ENCODE data around the gene EXOC3L4. TPM values are rescaled to one million over a fixed set of nuclear protein-coding genes. Genes with fewer than 3 reads are reported as not detected.
A peak's percentile ranks its signal among the peaks of the same experiment; 100 is the strongest.
"Not testable (repeated sequence)": the region's sequence is repeated elsewhere in the genome, so short reads cannot be mapped to it uniquely, and the experiment has no call there.

Gene EXOC3L4
- total RNA-seq (under 1 TPM in 1 of 2 donors, not detected in 1; 0.50 TPM), polyA plus RNA-seq (ENCODE audit: insufficient read length in 2 of 2) (under 1 TPM; 0.45 to 0.52 TPM)
- long read RNA-seq, donor 1, result 0 reads
- long read RNA-seq, donor 2, result 0 reads
- long read RNA-seq, donor 3, result 0 reads
- long read RNA-seq, donor 4, result 0 reads

DNA sequence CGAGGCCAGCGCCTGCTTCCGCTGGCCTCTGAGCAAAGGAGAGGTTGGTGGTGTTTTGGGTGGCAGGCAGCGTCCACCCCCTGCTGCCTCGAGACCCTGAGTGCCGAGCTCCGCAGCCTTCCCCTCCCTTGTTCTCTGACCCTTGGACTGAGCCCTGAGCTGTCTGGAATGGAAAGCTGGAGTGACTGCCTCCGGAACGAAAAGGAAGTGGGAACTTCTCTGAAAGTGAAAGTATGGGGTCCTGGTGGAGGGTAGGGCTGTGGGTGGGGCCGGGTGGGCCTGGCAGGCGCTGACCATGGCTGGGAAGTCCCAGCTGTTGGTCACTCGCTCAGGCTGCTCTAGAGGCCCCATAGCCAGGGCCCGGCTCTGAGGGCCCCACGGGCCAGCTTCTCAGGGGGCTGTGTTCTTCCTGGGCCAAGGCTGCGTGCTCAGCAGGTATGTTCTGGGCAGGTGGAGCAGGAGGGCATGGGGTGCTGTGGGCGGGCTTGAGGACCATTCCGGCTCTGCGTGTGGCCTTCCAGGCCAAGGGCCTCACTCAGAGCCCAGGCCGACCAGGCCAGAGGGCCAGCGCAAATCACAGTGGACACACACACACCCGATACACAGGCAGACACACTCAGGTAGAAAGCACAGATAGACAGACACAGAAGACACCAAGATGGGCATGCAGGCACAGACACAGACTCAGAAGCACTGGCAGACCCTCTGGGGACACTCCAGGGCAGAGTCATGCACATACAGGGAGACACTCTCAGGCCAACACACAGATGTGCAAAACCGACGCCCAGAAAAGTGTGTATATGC is at the start of gene EXOC3L4:
EXOC3L4 (plus strand) TSS at position 320 of the 804 bp plus-strand sequence. CDS start 5,495 bp downstream, outside the sequence.
- H3K27me3 ChIP-seq (ENCODE audit: control insufficient read depth, insufficient read depth, low read length), result peaks cover 16% of the 10 kb centered on the region
- no peak for DNase-seq (ENCODE audit: low read depth in 4 of 6, low spot score in 6 of 6)

GRCh38 chr14:103045371-103045869 is 49.1 kb upstream of the EXOC3L4 start:
- Histone ChIP-seq H3K27ac (ENCODE audit: low read depth, low read length) (no peak overlapping the region), H3K27me3 (ENCODE audit: control insufficient read depth, insufficient read depth, low read length) (no peaks in the 10 kb centered on the region), H3K4me1 (ENCODE audit: control insufficient read depth, insufficient read depth, low read length) (peaks cover 14% of the 10 kb centered on the region), H3K9me3 (ENCODE audit: control insufficient read depth, insufficient read depth, low read length) (no peaks in the 10 kb centered on the region), H3K4me3 (ENCODE audit: low read depth, low read length) (no peak overlapping the region), H3K36me3 (ENCODE audit: control insufficient read depth, insufficient read depth, low read length) (peaks cover 11% of the 10 kb centered on the region)
- 41% methylated on average over 11 of the region's 15 CpGs for WGBS (ENCODE audit: insufficient coverage)
- no peak for DNase-seq (ENCODE audit: low read depth in 4 of 6, low spot score in 6 of 6)

More for the DNA sequence above, at the start of gene EXOC3L4:
- no peaks in the 10 kb centered on the region for H3K9me3 ChIP-seq (ENCODE audit: control insufficient read depth, insufficient read depth, low read length)
- H3K4me1 ChIP-seq (ENCODE audit: control insufficient read depth, insufficient read depth, low read length), result peaks cover 7% of the 10 kb centered on the region
- no peak within 1 kb of the TSS for H3K4me3 ChIP-seq (ENCODE audit: low read depth, low read length)
- no peak within 1 kb of the TSS for H3K27ac ChIP-seq (ENCODE audit: low read depth, low read length)
- 91% methylated on average over 21 of the region's 23 CpGs for WGBS (ENCODE audit: insufficient coverage)
- no peaks in the 10 kb centered on the region for H3K36me3 ChIP-seq (ENCODE audit: control insufficient read depth, insufficient read depth, low read length)

DNA sequence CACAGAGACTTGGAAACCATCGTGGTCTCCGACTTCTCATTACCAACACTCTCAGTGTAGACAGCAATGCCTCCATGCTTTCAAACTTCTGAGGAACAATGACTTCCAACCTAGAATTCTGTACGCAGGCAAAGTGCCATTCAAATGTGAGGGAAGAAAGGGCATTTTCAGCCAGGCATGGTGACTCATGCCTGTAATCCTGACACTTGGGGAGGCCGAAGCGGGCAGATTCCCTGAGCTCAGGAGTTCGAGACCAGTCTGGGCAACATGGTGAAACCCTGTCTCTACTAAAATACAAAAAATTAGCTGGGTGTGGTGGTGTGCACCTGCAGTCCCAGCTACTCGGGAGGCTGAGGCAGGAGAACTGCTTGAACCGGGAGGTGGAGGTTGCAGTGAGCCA is 47.1 kb upstream of the EXOC3L4 start:
- H3K27me3 ChIP-seq (ENCODE audit: control insufficient read depth, insufficient read depth, low read length); H3K4me3 ChIP-seq (ENCODE audit: low read depth, low read length); H3K36me3 ChIP-seq (ENCODE audit: control insufficient read depth, insufficient read depth, low read length); H3K27ac ChIP-seq (ENCODE audit: low read depth, low read length); DNase-seq (ENCODE audit: low read depth in 4 of 6, low spot score in 6 of 6); H3K9me3 ChIP-seq (ENCODE audit: control insufficient read depth, insufficient read depth, low read length): not testable (repeated sequence)
- H3K4me1 ChIP-seq (ENCODE audit: control insufficient read depth, insufficient read depth, low read length), result peaks cover 14% of the 10 kb centered on the region
- 96% methylated on average over 3 of the region's 8 CpGs for WGBS (ENCODE audit: insufficient coverage)

DNA sequence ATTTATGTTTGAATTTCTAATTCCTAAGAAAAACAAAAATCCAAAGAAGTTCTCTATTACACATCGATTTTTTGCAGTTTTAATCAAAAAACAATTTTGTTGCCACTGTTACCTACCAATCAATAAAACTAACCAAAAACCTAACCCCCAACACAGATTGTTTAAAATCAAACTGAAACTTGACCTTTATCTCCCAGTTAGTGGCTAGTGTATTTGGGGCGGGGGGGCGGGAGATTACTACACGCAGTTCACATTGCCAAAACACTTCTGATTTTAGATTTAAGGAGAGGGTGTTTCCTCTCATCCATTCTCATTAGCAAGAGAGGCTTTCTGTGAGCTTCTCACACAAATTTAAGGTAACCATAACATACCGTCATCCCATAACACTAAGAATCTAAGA is 43.6 kb upstream of the EXOC3L4 start:
- Histone ChIP-seq H3K9me3 (ENCODE audit: control insufficient read depth, insufficient read depth, low read length) (no peaks in the 10 kb centered on the region), H3K27ac (ENCODE audit: low read depth, low read length) (no peak overlapping the region), H3K27me3 (ENCODE audit: control insufficient read depth, insufficient read depth, low read length) (no peaks in the 10 kb centered on the region), H3K4me3 (ENCODE audit: low read depth, low read length) (no peak overlapping the region), H3K36me3 (ENCODE audit: control insufficient read depth, insufficient read depth, low read length) (peaks cover 2% of the 10 kb centered on the region), H3K4me1 (ENCODE audit: control insufficient read depth, insufficient read depth, low read length) (peaks cover 10% of the 10 kb centered on the region)
- no peak for DNase-seq (ENCODE audit: low read depth in 4 of 6, low spot score in 6 of 6)
- WGBS (ENCODE audit: insufficient coverage), result no CpG with 5 or more reads among the region's 5 CpGs

DNA sequence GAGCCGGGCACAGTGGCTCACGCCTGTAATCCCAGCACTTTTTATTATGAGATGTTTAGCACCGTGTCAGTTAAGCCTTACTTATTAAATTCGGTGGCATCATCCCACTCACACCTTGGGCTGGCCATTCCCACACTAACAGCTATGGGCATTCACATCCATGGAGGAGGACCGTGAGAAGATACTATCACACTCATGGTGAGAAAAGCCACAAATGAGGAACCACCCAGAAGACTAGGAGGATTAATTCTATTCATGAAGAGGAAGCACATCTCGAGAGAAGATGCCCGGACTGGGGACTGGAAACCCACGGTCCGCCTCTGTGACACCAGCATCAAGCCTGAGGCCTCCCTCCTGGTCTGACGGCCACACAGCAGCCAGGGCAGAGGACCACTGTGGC is 42.1 kb upstream of the EXOC3L4 start:
- Histone ChIP-seq H3K27me3 (ENCODE audit: control insufficient read depth, insufficient read depth, low read length) (no peaks in the 10 kb centered on the region), H3K4me1 (ENCODE audit: control insufficient read depth, insufficient read depth, low read length) (peaks cover 8% of the 10 kb centered on the region), H3K4me3 (ENCODE audit: low read depth, low read length) (no peak overlapping the region), H3K9me3 (ENCODE audit: control insufficient read depth, insufficient read depth, low read length) (no peaks in the 10 kb centered on the region), H3K27ac (ENCODE audit: low read depth, low read length) (no peak overlapping the region), H3K36me3 (ENCODE audit: control insufficient read depth, insufficient read depth, low read length) (peaks cover 2% of the 10 kb centered on the region)
- 87% methylated on average over 7 of the region's 10 CpGs for WGBS (ENCODE audit: insufficient coverage)
- no peak for DNase-seq (ENCODE audit: low read depth in 4 of 6, low spot score in 6 of 6)

DNA sequence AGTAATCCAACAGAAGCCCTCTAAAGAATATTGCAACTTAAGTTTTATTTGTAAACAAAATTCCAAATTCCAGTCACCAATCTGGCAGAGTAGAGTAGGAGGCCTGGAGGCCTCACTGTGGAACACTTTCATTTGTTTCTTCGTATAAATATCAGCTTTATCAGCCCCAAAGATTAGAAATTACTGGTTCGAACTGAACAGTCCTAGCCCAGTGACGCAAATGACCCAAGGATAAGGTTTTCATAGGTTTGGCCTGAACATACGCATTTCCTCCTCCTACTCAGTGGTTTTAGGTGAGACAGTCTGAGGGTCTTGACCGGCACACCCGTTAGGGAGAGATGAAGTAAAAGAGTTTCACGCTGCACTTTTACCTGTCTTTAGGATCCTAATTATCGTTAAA is 38.8 kb upstream of the EXOC3L4 start:
- Histone ChIP-seq H3K4me1 (ENCODE audit: control insufficient read depth, insufficient read depth, low read length) (peaks cover 29% of the 10 kb centered on the region), H3K36me3 (ENCODE audit: control insufficient read depth, insufficient read depth, low read length) (peaks cover 2% of the 10 kb centered on the region), H3K27me3 (ENCODE audit: control insufficient read depth, insufficient read depth, low read length) (no peaks in the 10 kb centered on the region), H3K9me3 (ENCODE audit: control insufficient read depth, insufficient read depth, low read length) (no peaks in the 10 kb centered on the region), H3K27ac (ENCODE audit: low read depth, low read length) (no peak overlapping the region), H3K4me3 (ENCODE audit: low read depth, low read length) (peak overlapping the region; percentile 68)
- no CpG with 5 or more reads among the region's 8 CpGs for WGBS (ENCODE audit: insufficient coverage)
- no peak for DNase-seq (ENCODE audit: low read depth in 4 of 6, low spot score in 6 of 6)

- H3K36me3 ChIP-seq (ENCODE audit: control insufficient read depth, insufficient read depth, low read length), result peaks cover 2% of the 10 kb centered on the region
- H3K27ac ChIP-seq (ENCODE audit: low read depth, low read length), result peak overlapping the region; percentile 73
- WGBS (ENCODE audit: insufficient coverage), result under 1% methylated on average over 32 of the region's 50 CpGs
- peaks cover 29% of the 10 kb centered on the region for H3K4me1 ChIP-seq (ENCODE audit: control insufficient read depth, insufficient read depth, low read length)
- H3K27me3 ChIP-seq (ENCODE audit: control insufficient read depth, insufficient read depth, low read length), result no peaks in the 10 kb centered on the region
- H3K9me3 ChIP-seq (ENCODE audit: control insufficient read depth, insufficient read depth, low read length), result no peaks in the 10 kb centered on the region
- peak in 2 of 6 donors; percentile 49 to 70 for DNase-seq (ENCODE audit: low read depth in 4 of 6, low spot score in 6 of 6)
- H3K4me3 ChIP-seq (ENCODE audit: low read depth, low read length), result peak overlapping the region; percentile 68
Measured at GRCh38 chr14:103056322-103057027, 38.0 kb upstream of the EXOC3L4 start.

DNA sequence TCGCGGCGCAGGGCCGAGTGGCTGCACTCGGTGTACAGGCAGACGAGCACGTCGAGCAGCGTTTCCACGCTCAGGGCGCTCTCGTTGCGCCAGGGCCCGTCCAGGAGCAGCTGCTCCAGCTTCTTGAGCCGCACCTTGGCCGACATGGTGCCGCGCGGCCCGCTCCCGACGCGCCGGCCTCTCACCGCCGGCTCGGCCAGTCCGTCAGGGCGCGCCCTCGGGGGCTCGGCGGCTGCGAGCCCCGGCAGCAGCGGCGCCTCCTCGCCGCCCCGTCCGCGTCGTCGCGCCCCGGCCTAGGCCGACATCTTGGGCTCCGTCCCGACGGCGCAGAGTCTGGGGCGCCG is 37.5 kb upstream of the EXOC3L4 start:
- Histone ChIP-seq H3K27me3 (ENCODE audit: control insufficient read depth, insufficient read depth, low read length) (no peaks in the 10 kb centered on the region), H3K36me3 (ENCODE audit: control insufficient read depth, insufficient read depth, low read length) (peaks cover 2% of the 10 kb centered on the region), H3K27ac (ENCODE audit: low read depth, low read length) (peak overlapping the region; percentile 73), H3K9me3 (ENCODE audit: control insufficient read depth, insufficient read depth, low read length) (no peaks in the 10 kb centered on the region), H3K4me1 (ENCODE audit: control insufficient read depth, insufficient read depth, low read length) (peaks cover 29% of the 10 kb centered on the region), H3K4me3 (ENCODE audit: low read depth, low read length) (peak overlapping the region; percentile 68)
- DNase-seq (ENCODE audit: low read depth in 4 of 6, low spot score in 6 of 6), result peak in 2 of 6 donors; percentile 15 to 51
- whole genome bisulfite sequencing (ENCODE audit: insufficient coverage), result under 1% methylated on average over 53 of the region's 53 CpGs

DNA sequence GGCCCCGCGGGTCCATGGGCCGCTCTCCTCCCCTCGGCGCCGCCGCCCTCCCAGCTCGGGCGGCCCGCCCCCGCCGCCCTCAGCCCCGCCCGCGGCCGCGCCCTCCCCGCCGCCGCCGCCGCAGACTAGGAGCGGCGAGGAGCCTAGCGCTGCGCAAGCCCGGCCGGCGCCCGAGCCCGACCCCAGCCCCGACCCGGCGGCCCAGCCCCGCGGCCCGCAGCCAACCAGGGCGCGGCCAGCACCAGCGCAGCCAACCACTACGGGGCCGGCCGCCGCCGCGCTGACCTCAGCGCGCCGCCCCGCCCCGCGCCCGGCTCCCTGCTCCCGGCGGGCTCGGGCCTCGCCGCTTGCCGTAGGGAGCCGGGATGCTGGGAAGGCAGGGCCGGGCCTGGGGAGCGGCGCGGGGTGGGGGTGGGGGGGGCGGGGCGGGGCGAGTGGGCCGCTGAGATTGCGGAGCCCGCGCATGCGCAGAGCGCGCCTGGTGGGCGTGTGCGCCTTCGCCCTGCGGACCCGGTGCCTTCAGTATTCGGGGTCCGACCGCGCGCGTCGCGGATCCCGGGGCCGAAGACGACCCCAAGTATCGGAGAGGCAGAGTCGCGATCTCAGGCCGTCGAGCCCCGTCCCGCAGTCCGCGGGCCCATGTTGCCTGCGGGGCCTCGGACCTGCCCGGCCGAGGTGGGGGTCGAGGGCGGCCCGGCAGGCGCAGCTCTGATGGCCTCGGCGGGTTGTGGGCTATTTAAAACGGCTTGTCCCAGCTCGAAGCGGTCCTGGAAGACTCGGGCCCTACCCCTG is 37.0 kb upstream of the EXOC3L4 start, which contains the start of gene CDC42BPB:
CDC42BPB (minus strand) TSS at position 178 of the 792 bp plus-strand sequence. CDS start 376 bp downstream, outside the sequence.
- peaks cover under 1% of the 10 kb centered on the region for H3K36me3 ChIP-seq (ENCODE audit: control insufficient read depth, insufficient read depth, low read length)

More for the DNA sequence above, 37.0 kb upstream of the EXOC3L4 start, which contains the start of gene CDC42BPB:
- Histone ChIP-seq H3K4me3 (ENCODE audit: low read depth, low read length) (peak within 1 kb of the TSS; percentile 74), H3K4me1 (ENCODE audit: control insufficient read depth, insufficient read depth, low read length) (peaks cover 29% of the 10 kb centered on the region), H3K27ac (ENCODE audit: low read depth, low read length) (peak within 1 kb of the TSS; percentile 73), H3K9me3 (ENCODE audit: control insufficient read depth, insufficient read depth, low read length) (no peaks in the 10 kb centered on the region), H3K27me3 (ENCODE audit: control insufficient read depth, insufficient read depth, low read length) (no peaks in the 10 kb centered on the region)
- WGBS (ENCODE audit: insufficient coverage), result under 1% methylated on average over 85 of the region's 113 CpGs
- peak; percentile 58 to 97 (median 86) for DNase-seq (ENCODE audit: low read depth in 4 of 6, low spot score in 6 of 6)
